Activated CD8-positive, alpha-beta memory T cell treated with anti-CD3 and anti-CD28 coated beads for 4 hours (primary cell): ENCODE results near the gene PPP1R9A.

Experiments used
- DNase-seq, 2 donors: peaks; one replicate each; pipeline ENCODE4 v3.0.0-alpha.2; 2020; ENCODE audit warnings: low read depth in 2 of 2

The PPP1R9A gene

DNA sequence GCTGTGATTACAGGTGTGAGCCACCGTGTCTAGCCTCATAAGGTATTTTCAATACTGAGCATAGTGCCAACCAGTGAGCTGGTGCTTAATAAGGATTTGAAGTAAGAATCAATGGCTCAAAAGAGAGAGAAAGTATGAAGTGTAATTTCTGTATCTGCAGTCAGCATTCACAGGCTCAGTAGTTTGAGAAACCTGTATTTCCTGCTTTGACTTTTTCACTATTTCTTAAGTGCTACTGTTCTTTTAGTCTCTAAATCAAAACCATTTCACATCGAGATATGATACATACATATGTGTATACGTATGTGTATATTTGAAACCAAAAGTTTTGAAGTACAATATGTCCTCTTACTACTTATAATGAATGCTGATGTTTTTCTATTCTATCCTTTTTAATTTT lies 189.9 kb downstream of the PPP1R9A start:
- DNase-seq = no peak

DNA sequence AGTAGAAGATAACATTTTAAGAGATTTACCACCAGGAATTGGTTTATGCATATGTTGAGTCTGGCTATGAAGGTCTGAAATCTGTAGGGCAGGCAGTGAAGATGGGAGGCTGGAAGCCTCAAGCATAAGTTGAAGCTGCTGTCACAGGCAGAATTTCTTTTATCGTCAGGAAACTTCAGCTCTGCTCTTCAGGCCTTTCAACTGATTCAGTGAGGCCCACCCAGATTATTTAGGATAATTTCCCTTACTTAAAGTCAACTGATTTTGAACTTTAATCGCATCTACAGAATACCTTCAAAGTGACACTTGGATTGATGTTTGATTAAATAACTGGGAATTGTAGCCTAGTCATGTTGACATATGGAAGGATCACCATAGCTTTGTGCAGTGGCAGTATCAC lies 190.5 kb downstream of the PPP1R9A start:
- DNase-seq = no peak

- no peak for DNase-seq
Measured at GRCh38 chr7:95099106-95099505, 191.7 kb downstream of the PPP1R9A start.

- no peak for DNase-seq
Measured at GRCh38 chr7:95101422-95101821, 194.0 kb downstream of the PPP1R9A start.

- no peak for DNase-seq
Measured at GRCh38 chr7:95102662-95103061, 195.3 kb downstream of the PPP1R9A start.

DNA sequence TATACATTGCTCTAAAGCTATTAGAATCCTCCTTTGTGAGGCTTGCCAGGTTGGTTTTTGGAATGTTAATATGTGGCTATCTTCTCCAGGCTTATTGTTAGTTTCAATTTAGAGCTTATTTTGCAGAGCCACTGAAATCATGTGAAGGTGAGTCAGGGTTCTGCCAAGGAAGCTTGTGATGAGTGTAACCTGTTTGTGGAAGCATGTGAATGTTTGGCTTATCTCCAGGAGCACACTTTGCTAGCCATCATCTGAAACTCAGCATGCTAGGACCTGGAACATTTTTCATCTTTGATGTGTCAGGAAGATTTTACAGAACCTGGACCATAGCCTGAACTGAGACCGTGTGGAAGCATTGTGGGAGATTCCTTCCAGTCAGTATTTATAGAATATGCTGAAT lies 197.3 kb downstream of the PPP1R9A start:
- no peak for DNase-seq

- DNase-seq = no peak
Measured at GRCh38 chr7:95105627-95106026, 198.2 kb downstream of the PPP1R9A start.

DNA sequence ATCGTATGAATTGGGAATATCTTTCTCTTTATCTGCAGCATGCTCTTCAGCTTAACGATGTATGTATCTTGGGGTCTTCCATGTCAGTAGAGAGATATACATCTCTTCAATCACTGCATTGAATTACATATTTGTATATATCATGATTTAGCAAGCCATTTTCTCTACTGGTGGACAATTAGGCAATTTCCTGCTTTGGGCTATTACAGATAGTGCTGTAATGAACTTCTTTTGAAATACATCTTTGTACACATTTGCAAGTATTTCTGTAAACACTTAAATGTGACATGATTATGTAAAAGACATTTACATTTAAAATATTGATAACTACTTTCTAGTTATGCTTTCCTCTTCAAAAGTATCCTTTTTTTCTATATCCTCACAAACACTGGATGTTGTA lies 199.0 kb downstream of the PPP1R9A start:
- DNase-seq = no peak

DNA sequence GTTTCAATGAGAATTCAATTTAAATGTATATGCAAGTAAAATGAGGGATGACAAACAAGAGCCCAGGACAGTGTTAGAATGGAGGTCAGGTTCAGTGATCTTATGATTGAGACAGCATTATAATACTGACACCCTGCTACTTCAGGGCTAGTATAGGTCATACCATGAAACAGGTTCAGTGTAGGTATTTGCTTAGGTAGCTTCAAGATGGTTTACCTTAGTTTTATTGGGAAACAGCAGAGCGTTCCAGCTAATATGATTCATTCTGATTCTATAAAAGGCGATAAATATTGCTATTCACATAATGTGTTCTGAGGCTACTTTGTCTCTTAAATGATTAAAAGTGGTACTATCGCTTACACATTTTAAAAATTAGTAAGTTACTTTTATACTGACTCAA lies 203.3 kb downstream of the PPP1R9A start:
- DNase-seq = no peak

- DNase-seq = no peak
Measured at GRCh38 chr7:95113590-95113989, 206.2 kb downstream of the PPP1R9A start.

DNA sequence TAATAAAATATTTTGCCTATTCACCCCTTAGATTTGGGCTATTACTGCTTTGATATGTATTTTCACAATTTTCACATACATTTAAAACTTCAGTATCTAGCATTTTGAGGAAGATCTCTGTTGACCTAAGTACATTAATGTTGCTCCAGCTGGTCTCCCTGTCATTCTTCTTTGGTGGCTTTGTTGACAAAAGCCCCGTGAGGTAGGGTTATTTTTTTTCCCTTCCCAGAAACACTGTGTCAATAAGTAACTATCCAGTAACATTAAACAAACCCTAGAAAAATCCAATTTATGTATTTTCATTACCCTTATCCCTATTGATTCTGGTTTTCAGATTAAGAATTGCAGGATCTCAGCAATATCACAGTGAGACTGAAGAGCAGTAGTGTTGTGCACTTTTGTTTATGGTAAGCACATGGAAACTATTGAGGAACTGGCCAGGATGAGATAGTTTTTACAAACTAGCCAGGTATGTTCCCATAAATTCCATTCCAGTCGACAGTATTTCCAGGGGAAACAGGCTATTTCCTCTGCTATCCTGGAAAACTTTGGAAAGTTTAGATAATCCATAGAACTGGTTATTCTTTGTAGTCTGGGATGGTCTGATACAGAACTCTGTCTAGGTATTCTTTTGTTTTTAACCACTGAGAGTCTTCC lies 218.8 kb downstream of the PPP1R9A start:
- no peak for DNase-seq

GRCh38 chr7:95132500-95132899 lies 225.1 kb downstream of the PPP1R9A start:
- DNase-seq = no peak

GRCh38 chr7:95139922-95140321 lies 232.5 kb downstream of the PPP1R9A start:
- DNase-seq = no peak

GRCh38 chr7:95141755-95142154 lies 234.4 kb downstream of the PPP1R9A start:
- no peak for DNase-seq

DNA sequence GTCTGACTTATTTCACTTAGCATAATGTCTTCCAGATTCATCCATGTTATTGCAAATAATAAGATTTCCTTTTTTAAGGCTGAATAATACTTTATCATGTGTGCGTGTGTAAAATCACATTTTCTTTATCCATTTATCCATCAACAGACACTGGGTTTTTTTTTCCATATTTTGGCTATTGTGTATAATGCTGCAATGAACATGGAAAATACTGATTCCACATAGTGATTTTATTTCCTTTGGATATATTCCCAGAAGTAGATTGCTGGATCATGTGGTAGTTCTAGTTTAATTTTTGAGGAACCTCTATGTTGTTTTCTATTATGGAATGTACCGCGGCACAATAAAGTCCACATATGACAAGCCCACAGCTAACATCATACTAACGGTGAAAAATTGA lies 236.9 kb downstream of the PPP1R9A start:
- DNase-seq = no peak

- DNase-seq = no peak
Measured at GRCh38 chr7:95155965-95156364, 248.6 kb downstream of the PPP1R9A start.

GRCh38 chr7:95157381-95157780 lies 250.0 kb downstream of the PPP1R9A start:
- no peak for DNase-seq

GRCh38 chr7:95169678-95170077 lies 262.3 kb downstream of the PPP1R9A start:
- no peak for DNase-seq

- no peak for DNase-seq
Measured at GRCh38 chr7:95172420-95172819, 265.0 kb downstream of the PPP1R9A start.

- DNase-seq = no peak
Measured at GRCh38 chr7:95190515-95190914, 283.1 kb downstream of the PPP1R9A start.

- no peak for DNase-seq
Measured at GRCh38 chr7:95191795-95192194, 284.4 kb downstream of the PPP1R9A start.

DNA sequence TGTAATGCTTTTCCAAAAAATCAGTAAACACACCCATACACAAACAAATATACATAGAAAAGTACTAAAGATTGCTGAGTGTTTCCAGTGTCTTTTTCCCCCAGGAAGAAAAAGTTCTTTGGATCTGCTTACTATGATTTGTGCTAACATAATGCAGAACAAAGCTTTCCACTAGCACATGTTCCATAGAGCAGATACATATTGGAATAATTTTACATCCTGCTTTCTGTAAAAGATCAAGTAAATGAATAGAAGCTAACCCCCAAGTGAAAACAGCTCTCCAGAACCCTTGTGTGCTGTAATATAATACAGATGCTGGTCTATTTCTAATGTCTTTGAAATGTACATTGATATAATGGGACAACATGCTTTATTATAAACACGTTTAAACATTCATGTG lies 291.5 kb downstream of the PPP1R9A start:
- no peak for DNase-seq

GRCh38 chr7:95199779-95200558 lies 292.6 kb downstream of the PPP1R9A start:
- no peak for DNase-seq

DNA sequence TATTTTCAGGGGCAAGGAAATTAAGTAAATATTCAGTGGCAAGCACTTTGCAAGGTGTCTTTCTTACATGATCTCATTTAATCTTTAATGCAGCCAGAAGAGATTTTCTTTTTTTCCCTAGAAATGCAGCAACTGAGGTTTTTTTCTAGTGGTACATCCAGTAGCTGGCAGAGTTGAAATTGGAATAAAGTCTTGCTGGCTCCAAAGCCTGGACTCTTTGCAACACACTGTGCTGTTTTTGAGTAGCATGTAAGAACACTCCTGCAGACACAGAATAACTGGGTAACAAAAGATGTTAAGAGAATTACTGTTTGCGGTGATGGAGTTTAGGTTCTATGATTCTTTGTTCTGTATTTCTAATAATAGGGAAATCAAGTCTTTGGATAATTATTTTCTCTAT lies 293.3 kb downstream of the PPP1R9A start:
- DNase-seq = no peak
